ENCODE results near the gene SDSL.

DNA sequence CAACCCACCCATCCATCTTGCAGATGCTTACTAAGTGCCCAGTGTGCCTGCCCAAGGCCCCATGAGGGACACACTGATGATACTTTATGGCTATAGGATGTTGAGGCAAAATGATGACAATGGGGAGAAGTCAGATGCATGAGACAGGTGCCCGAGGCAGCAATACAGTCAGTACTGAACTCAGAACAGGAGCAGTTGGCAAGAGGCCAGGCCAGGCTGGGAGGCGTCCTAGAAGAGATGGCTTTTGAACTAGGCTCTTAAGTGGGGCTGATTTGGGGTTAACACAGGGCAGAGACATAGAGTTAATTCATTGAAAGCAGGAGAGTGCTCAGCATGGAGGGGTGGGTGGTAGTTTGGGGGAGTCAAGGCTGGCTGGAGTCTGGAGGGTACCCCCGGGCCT is 48.2 kb upstream of the SDSL start:
- TF ChIP-seq, protein P1, sequence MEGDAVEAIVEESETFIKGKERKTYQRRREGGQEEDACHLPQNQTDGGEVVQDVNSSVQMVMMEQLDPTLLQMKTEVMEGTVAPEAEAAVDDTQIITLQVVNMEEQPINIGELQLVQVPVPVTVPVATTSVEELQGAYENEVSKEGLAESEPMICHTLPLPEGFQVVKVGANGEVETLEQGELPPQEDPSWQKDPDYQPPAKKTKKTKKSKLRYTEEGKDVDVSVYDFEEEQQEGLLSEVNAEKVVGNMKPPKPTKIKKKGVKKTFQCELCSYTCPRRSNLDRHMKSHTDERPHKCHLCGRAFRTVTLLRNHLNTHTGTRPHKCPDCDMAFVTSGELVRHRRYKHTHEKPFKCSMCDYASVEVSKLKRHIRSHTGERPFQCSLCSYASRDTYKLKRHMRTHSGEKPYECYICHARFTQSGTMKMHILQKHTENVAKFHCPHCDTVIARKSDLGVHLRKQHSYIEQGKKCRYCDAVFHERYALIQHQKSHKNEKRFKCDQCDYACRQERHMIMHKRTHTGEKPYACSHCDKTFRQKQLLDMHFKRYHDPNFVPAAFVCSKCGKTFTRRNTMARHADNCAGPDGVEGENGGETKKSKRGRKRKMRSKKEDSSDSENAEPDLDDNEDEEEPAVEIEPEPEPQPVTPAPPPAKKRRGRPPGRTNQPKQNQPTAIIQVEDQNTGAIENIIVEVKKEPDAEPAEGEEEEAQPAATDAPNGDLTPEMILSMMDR (conservative IDR thresholded peaks at IDR 0.05 in 1 of 2, IDR thresholded peaks at IDR 0.05 in 1 of 2; ENCODE audit: extremely low read depth in 1 of 2, insufficient read depth in 1 of 2, low read depth in 1 of 2, low read length in 2 of 2) = no peak
- TF ChIP-seq EZH2 (IDR thresholded peaks at IDR 0.05; ENCODE audit: borderline replicate concordance, low read length) = no peak
